Endothelial cell of umbilical vein (primary cell): ENCODE data around the gene IFITM5. TPM values are rescaled to one million over a fixed set of nuclear protein-coding genes. Genes with fewer than 3 reads are reported as not detected.

Experiments
- BruUV-seq: library from RNA; stranded (reverse); fragments of 400-500 nt; replicated peaks from 2 replicates; lab custom pipeline; 2021; lab: Mats Ljungman, UMichigan
- CTCF ChIA-PET: fragments of 300-600, 350-600 bp; sonication (Branson Sonifier 250); formaldehyde crosslinking; loops from one replicate; lab custom pipeline; 2021; ENCODE audit warnings: antibody characterized with exemption, inconsistent platforms; lab: Charles Lee
- POLR2A ChIA-PET: fragments of 300-600, 350-600 bp; sonication (Branson Sonifier 250); formaldehyde crosslinking; loops from one replicate; lab custom pipeline; 2021; ENCODE audit warnings: antibody characterized with exemption, inconsistent platforms; lab: Charles Lee
- DNase-seq: peaks from one replicate; pipeline ENCODE4 v3.0.0-alpha.2; 2011; ENCODE audit warnings: low read depth, low spot score
- FAIRE-seq: peaks from 2 replicates; lab custom pipeline; 2011; peaks lifted over from hg19 to GRCh38; lab: Jason Lieb, UNC
- H2AFZ ChIP-seq: 2 replicates; pipeline ENCODE4 v1.6.0; 2012; ENCODE audit warnings: low read depth, low read length, control low read depth, inconsistent platforms
- H3K27ac ChIP-seq: 2 replicates; pipeline ENCODE4 v1.5.1; 2011; ENCODE audit warnings: low read depth, mild to moderate bottlenecking, control low read depth, low read length, moderate library complexity; ENCODE audit not compliant: insufficient read depth
- H3K27me3 ChIP-seq, 2 experiments: 2 replicates each; pipeline versions ENCODE4 v1.6.0 to v1.6.1; 2011; ENCODE audit warnings: low read length in 2 of 2, mixed read lengths in 1 of 2; ENCODE audit not compliant: control insufficient read depth in 2 of 2, insufficient read depth in 2 of 2
- H3K36me3 ChIP-seq, 2 experiments: 2 replicates in 1 of 2; 3 replicates in 1 of 2; pipeline ENCODE4 v1.5.1; 2011; ENCODE audit warnings: low read length in 2 of 2, mild to moderate bottlenecking in 1 of 2, moderate library complexity in 1 of 2; ENCODE audit not compliant: control insufficient read depth in 2 of 2, insufficient read depth in 2 of 2; ENCODE audit errors: extremely low read depth in 1 of 2
- H3K4me1 ChIP-seq: 3 replicates; pipeline ENCODE4 v1.5.1; 2011; ENCODE audit warnings: mild to moderate bottlenecking, low read length; ENCODE audit not compliant: control insufficient read depth, insufficient read depth; ENCODE audit errors: extremely low read depth
- H3K4me2 ChIP-seq: 2 replicates; pipeline ENCODE4 v1.6.1; 2011; ENCODE audit warnings: low read length, control low read depth, mixed read lengths; ENCODE audit not compliant: insufficient read depth
- H3K4me3 ChIP-seq, 3 experiments: fragments of 200-600 bp in 1 of 3; sonication (generic), shearing (Covaris generic) in 1 of 3; replicated peaks in 1 of 3; 2 replicates each; pipeline ENCODE4 v1.5.1; 2011 to 2016; ENCODE audit warnings: control low read depth in 3 of 3, low read length in 3 of 3, mild to moderate bottlenecking in 2 of 3, inconsistent platforms in 1 of 3, low read depth in 1 of 3, moderate library complexity in 1 of 3; ENCODE audit not compliant: insufficient read depth in 1 of 3
- H3K79me2 ChIP-seq: 2 replicates; pipeline ENCODE4 v1.6.0; 2012; ENCODE audit warnings: low read length, inconsistent platforms; ENCODE audit not compliant: control insufficient read depth, insufficient read depth
- H3K9ac ChIP-seq: replicated peaks from 2 replicates; pipeline ENCODE3; 2011; ENCODE audit warnings: low read length, control low read depth; ENCODE audit not compliant: insufficient read depth; ENCODE audit errors: extremely low read depth
- H3K9me1 ChIP-seq: replicated peaks from 3 replicates; pipeline ENCODE4 v1.6.0; 2011; ENCODE audit warnings: mild to moderate bottlenecking, low read length; ENCODE audit not compliant: control insufficient read depth, insufficient read depth; ENCODE audit errors: extremely low read depth
- H3K9me3 ChIP-seq: replicated peaks from 2 replicates; pipeline ENCODE4 v1.5.1; 2012; ENCODE audit warnings: low read length, inconsistent platforms; ENCODE audit not compliant: control insufficient read depth, insufficient read depth
- H4K20me1 ChIP-seq: replicated peaks from 2 replicates; pipeline ENCODE3; 2011; ENCODE audit warnings: mild to moderate bottlenecking, low read length; ENCODE audit not compliant: control insufficient read depth, insufficient read depth; ENCODE audit errors: extremely low read depth
- CTCF ChIP-seq, 2 donors: IDR thresholded peaks; 1 replicate in 1 of 2; 2 replicates in 1 of 2; pipeline ENCODE4 v1.5.1; 2011; ENCODE audit warnings: low read length in 2 of 2, mild to moderate bottlenecking in 2 of 2, moderate library complexity in 2 of 2, control low read depth in 1 of 2, inconsistent platforms in 1 of 2, low read depth in 1 of 2; ENCODE audit not compliant: insufficient read depth in 1 of 2; ENCODE audit errors: extremely low read depth in 1 of 2
- FOS ChIP-seq: IDR thresholded peaks from 2 replicates; pipeline ENCODE4 v1.6.1; 2011; ENCODE audit warnings: mild to moderate bottlenecking, low read length, moderate library complexity, borderline replicate concordance; ENCODE audit not compliant: insufficient read depth
- GATA2 ChIP-seq: IDR thresholded peaks from 2 replicates; pipeline ENCODE4 v1.7.0; 2011; ENCODE audit warnings: low read depth, mild to moderate bottlenecking, moderate library complexity, mixed read lengths, low read length; ENCODE audit not compliant: insufficient read length, insufficient read depth
- JUN ChIP-seq: IDR thresholded peaks from 2 replicates; pipeline ENCODE4 v1.6.1; 2011; ENCODE audit warnings: borderline replicate concordance, low read depth; ENCODE audit not compliant: insufficient read length, insufficient read depth
- MAX ChIP-seq: IDR thresholded peaks from 2 replicates; pipeline ENCODE4 v1.6.1; 2011; ENCODE audit not compliant: insufficient read depth, insufficient read length
- POLR2A ChIP-seq: IDR thresholded peaks from 2 replicates; pipeline ENCODE4 v1.6.1; 2012; ENCODE audit warnings: low read depth, mild to moderate bottlenecking, control low read depth, low read length
- POLR2AphosphoS5 ChIP-seq: IDR thresholded peaks from 2 replicates; pipeline ENCODE4 v1.6.1; 2012; ENCODE audit warnings: low read depth, mild to moderate bottlenecking, control low read depth, low read length, moderate library complexity; ENCODE audit not compliant: insufficient read depth
- dilution Hi-C: fragments of 300-500 bp; cut with MboI; formaldehyde crosslinking; loops from one replicate; pipeline ENCODE4 v1.15.0; 2019; ENCODE audit warnings: low sequenced_read_pairs; ENCODE audit not compliant: extremely low pct_ligation_motif_present
- intact Hi-C: fragments of 100-400 bp; cut with micrococcal nuclease; formaldehyde crosslinking; loops from one replicate; pipeline ENCODE4 v1.10.0; 2022
- polyA plus RNA-seq, 4 experiments: library from polyadenylated mRNA; depleted of rRNA in 3 of 4; stranded (reverse) in 3 of 4; unstranded in 1 of 4; fragments of >200 nt; gene quantifications; 2 replicates each; pipeline versions ENCODE4 v1.2.1 to v1.2.3, GENCODE V29; 2011 to 2012; ENCODE audit warnings: missing spikeins in 1 of 4
- total RNA-seq: library from RNA; stranded (reverse); gene quantifications from 2 replicates; pipeline ENCODE4 v1.2.3, GENCODE V29; 2021

The IFITM5 gene
- total and polyA plus RNA-seq, 2 donors (not counting 3 experiments of a cell fraction or from before 2014, with no cell fraction given): not detected

DNA sequence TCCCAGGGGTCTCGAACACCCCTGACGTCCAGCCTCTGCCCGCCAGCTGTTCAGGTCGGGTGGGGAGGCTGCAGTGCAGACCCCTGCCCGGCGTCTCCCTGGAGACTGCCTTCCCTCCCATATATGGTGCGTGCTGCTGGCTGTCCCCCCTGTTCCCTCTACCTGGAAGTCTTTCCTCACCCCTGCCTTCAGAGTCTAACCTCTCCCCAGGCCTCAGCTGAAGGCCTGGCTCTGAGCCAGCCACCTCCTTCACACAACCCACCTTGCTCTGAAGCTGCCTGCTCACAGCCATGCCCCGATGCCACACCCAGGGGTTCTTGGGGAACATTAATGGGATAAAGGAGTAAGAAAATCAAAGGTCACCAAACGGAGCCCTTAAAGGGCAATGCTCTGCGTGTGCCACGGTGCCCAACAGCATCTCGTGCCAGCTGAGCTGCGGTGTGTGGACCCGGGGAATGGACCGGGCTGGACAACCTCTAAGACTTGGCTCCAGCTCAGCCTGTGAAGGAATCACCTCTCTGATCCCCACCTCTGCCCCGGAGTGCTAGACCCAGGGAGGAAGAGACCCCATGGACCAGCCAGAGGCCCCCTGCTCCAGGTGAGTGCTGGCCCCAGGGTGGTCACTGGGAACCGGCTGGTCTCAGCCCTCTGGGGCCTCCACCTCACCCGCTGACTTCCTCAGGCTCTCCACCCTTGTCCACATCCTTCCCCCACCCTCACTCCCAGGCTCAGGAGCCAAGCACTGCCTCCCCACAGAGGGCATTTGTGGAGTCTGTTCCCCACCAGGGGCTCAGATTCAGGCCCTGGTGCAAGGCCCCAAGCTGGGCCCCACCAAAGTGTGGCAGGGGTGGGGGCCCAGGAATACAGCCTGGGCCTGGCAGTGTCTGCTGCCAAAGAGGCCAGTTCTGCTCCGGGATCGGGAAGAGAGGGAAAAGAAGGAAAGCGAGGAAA is 21.1 kb downstream of the IFITM5 start, which contains the start of gene NLRP6:
Gene NLRP6, plus strand, starts transcription at position 407 of the 951 bp plus-strand sequence. Its CDS starts 163 bp downstream, at position 570.
- Histone ChIP-seq H3K79me2 (no peaks in the 10 kb centered on the region), H3K9ac (no peak within 1 kb of the TSS), H2AFZ (no peak within 1 kb of the TSS), H3K4me3 (no peak within 1 kb of the TSS), H3K27ac (no peak within 1 kb of the TSS), H3K4me1 (no peaks in the 10 kb centered on the region), H3K9me1 (no peaks in the 10 kb centered on the region), H3K36me3 (no peaks in the 10 kb centered on the region), H3K27me3 (peaks cover 48 to 68% of the 10 kb centered on the region in 2 experiments), H4K20me1 (no peaks in the 10 kb centered on the region), H3K9me3 (no peaks in the 10 kb centered on the region), H3K4me2 (no peak within 1 kb of the TSS)
- no TSS peak for BruUV-seq
- intact Hi-C loops: no loop called here
- DNase-seq (no peak), FAIRE-seq (no peak)
- dilution Hi-C loops: no loop called here
- no peak for TF ChIP-seq FOS
- TF ChIP-seq CTCF (IDR thresholded peaks at IDR 0.05; ENCODE audit: extremely low read depth in 1 of 2, insufficient read depth in 1 of 2, low read depth in 1 of 2, low read length in 2 of 2): no peak
- TF ChIP-seq MAX: no peak
- TF ChIP-seq POLR2AphosphoS5: no peak
- TF ChIP-seq GATA2: no peak
- no peak for TF ChIP-seq POLR2A
- TF ChIP-seq JUN: no peak
- ChIA-PET CTCF (interaction anchor here (1.5 kb wide), 1 partner anchor 28 kb away, joined by 5 read pairs; no protein-coding TSS in a partner anchor), POLR2A (no interaction called here)
